Measurements from ENCODE around the gene NFU1. TPM values are rescaled to one million over a fixed set of nuclear protein-coding genes. Genes with fewer than 3 reads are reported as not detected.

Gene NFU1
- total and polyA plus RNA-seq, 2 of the 8 experiments (the other 6 are each of a cell fraction or from before 2014, with no cell fraction given) = 18.4 to 45.5 TPM

GRCh38 chr2:69390471-69390870 is 46.8 kb downstream of the NFU1 start:
- Histone ChIP-seq H2AFZ (ENCODE audit: low read length) (no peak overlapping the region), H2BK5ac (ENCODE audit: low read depth, low read length) (no peak overlapping the region), H2BK20ac (ENCODE audit: low read length) (no peak overlapping the region), H4K5ac (ENCODE audit: insufficient read length, low read depth, low read length) (no peak overlapping the region), H3K23ac (ENCODE audit: insufficient read length) (no peak overlapping the region), H3K56ac (replicated peaks; ENCODE audit: insufficient read length, low read depth, low read length) (no peak overlapping the region), H4K91ac (replicated peaks; ENCODE audit: insufficient read length, low read length) (no peak overlapping the region), H3K4me1 (replicated peaks in 1 of 4; ENCODE audit: control insufficient read depth in 3 of 4, insufficient read depth in 4 of 4, low read length in 3 of 4) (peaks cover 0 to 5% (median 0%) of the 10 kb centered on the region in 4 experiments; a peak in 3 of 7 replicates), H4K20me1 (replicated peaks in 1 of 2; ENCODE audit: control insufficient read depth in 1 of 2, insufficient read depth in 2 of 2, low read length in 2 of 2) (no peaks in the 10 kb centered on the region), H2BK120ac (replicated peaks; ENCODE audit: low read depth, low read length) (no peak overlapping the region), H2BK15ac (ENCODE audit: low read length) (no peak overlapping the region), H3K27ac (ENCODE audit: low read depth, low read length) (no peak overlapping the region), H3K4me3 (ENCODE audit: extremely low read depth in 1 of 4, insufficient read depth in 2 of 4, low read depth in 3 of 4, low read length in 4 of 4) (no peak overlapping the region), H4K8ac (ENCODE audit: extremely low read depth, insufficient read depth, low read length) (no peak overlapping the region), H3K18ac (ENCODE audit: extremely low read depth, low read length) (no peak overlapping the region), H3K27me3 (replicated peaks in 1 of 4; ENCODE audit: control insufficient read depth in 3 of 4, extremely low read depth in 1 of 4, insufficient read depth in 3 of 4, low read length in 3 of 4) (no peaks in the 10 kb centered on the region), H3K79me2 (ENCODE audit: control insufficient read depth in 1 of 2, insufficient read depth in 2 of 2, low read length in 2 of 2) (peaks cover 0 to 11% of the 10 kb centered on the region in 2 experiments; a peak in 3 of 4 replicates), H3K9me3 (ENCODE audit: insufficient read depth in 2 of 2, low read depth in 1 of 2, low read length in 1 of 2) (no peaks in the 10 kb centered on the region), H3K9ac (replicated peaks in 1 of 4; ENCODE audit: extremely low read depth in 1 of 4, low read depth in 3 of 4, low read length in 3 of 4) (no peak overlapping the region), H3K4ac (replicated peaks; ENCODE audit: insufficient read length, low read depth, low read length) (no peak overlapping the region), H3K23me2 (ENCODE audit: low read depth, low read length) (peaks cover 2% of the 10 kb centered on the region; the same call in 1 of the 2 replicates), H3K79me1 (ENCODE audit: low read depth, low read length) (no peaks in the 10 kb centered on the region), H3K14ac (ENCODE audit: insufficient read length) (no peak overlapping the region), H2BK12ac (ENCODE audit: low read depth, low read length) (no peak overlapping the region), H3K4me2 (ENCODE audit: insufficient read depth in 1 of 2, low read depth in 2 of 2, low read length in 2 of 2) (no peak overlapping the region), H3K36me3 (ENCODE audit: control insufficient read depth in 2 of 4, insufficient read depth in 4 of 4, low read length in 3 of 4) (no peaks in the 10 kb centered on the region), H2AK5ac (ENCODE audit: low read depth, low read length) (no peak overlapping the region)
- no peak for DNase-seq (ENCODE audit: low read depth in 1 of 2, low spot score in 2 of 2)
- WGBS, 2 experiments (ENCODE audit: extremely low coverage in 1 of 2, insufficient coverage in 1 of 2, insufficient read length in 1 of 2, insufficient replicate concordance in 2 of 2, low coverage in 1 of 2, low lambda C conversion rate in 2 of 2, missing lambda C conversion rate in 1 of 2) = 92% methylated on average over 3 of the region's 3 CpGs; no CpG with 5 or more reads in 1 of the 2 experiments
- no peak for FAIRE-seq
- ChIA-PET POLR2A (ENCODE audit: partially characterized antibody) (interaction anchor here (1.3 kb wide), 1 partner anchor 10 kb away, joined by 5 read pairs; no protein-coding TSS in a partner anchor), CTCF (ENCODE audit: partially characterized antibody) (interaction anchor here (0.8 to 4.5 kb wide), 6 partner anchors 14 to 175 kb away, joined by 3 to 24 read pairs (median 4); partner anchors contain the start of gene NFU1)
- no peak for TF ChIP-seq ATF2 (IDR thresholded peaks at IDR 0.05; ENCODE audit: low read length)
- TF ChIP-seq EZH2 (IDR thresholded peaks at IDR 0.05; ENCODE audit: low read depth, low read length, severe bottlenecking) = no peak
- no peak for TF ChIP-seq MAFK (IDR thresholded peaks at IDR 0.05; ENCODE audit: low read depth, low read length)
- no peak for TF ChIP-seq CREB1 (IDR thresholded peaks at IDR 0.05)
- no peak for TF ChIP-seq SRF (IDR thresholded peaks at IDR 0.05; ENCODE audit: low read depth, low read length)
- TF ChIP-seq HDAC2 (IDR thresholded peaks at IDR 0.05; ENCODE audit: borderline replicate concordance in 1 of 2, low read depth in 2 of 2, low read length in 2 of 2) = no peak
- no peak for TF ChIP-seq RBBP5 (IDR thresholded peaks at IDR 0.05; ENCODE audit: borderline replicate concordance, low read depth, low read length)
- no peak for TF ChIP-seq GABPA (IDR thresholded peaks at IDR 0.05; ENCODE audit: borderline replicate concordance, insufficient read depth, low read length)
